Cardiac septum (tissue), 1 donor: ENCODE results near the gene MEX3B. TPM values are rescaled to one million over a fixed set of nuclear protein-coding genes. Genes with fewer than 3 reads are reported as not detected.

Source experiments
- DNase-seq: peaks from one replicate; pipeline ENCODE4 v3.0.0-alpha.2; 2020; ENCODE audit warnings: low spot score
- intact Hi-C: fragments of 100-400 bp; cut with DNase I; formaldehyde crosslinking; loops from one replicate; pipeline ENCODE4 v1.14.0; 2022
- long read RNA-seq: library from polyadenylated mRNA; unstranded; transcript quantifications from one replicate; pipeline ENCODE4 v2.0.0, GENCODE V29; 2021
- total RNA-seq: library from RNA; stranded (reverse); fragmentation: NEBNext Ultra II Directional; extraction: Animal tissue kit (Norgen Biotek cat#: 25700); gene quantifications from one replicate; pipeline ENCODE4 v1.2.1, GENCODE V29; 2021
- donor health status: DM: no; HTN: no; CAD: no.

The MEX3B gene
- total RNA-seq = 2.6 TPM
- long read RNA-seq, full-length matches to known transcripts = 2 of 2 reads
- long read RNA-seq, partial matches to known transcripts = 0 of 2 reads
- long read RNA-seq, other reads (novel, unspliced or antisense) = 0 of 2 reads

GRCh38 chr15:82045892-82046665 lies at the start of gene MEX3B:
Gene MEX3B (minus strand): TSS chr15:82046018. CDS start chr15:82045705, 313 bp downstream.
- intact Hi-C loops = loop anchor here (5.0 kb wide), 2 partner anchors 151 to 564 kb away; no protein-coding TSS in a partner anchor
- peak; percentile 98 for DNase-seq

- DNase-seq = no peak
- intact Hi-C loops = no loop called here
Measured at GRCh38 chr15:82093774-82094211, 48.0 kb upstream of the MEX3B start.

DNA sequence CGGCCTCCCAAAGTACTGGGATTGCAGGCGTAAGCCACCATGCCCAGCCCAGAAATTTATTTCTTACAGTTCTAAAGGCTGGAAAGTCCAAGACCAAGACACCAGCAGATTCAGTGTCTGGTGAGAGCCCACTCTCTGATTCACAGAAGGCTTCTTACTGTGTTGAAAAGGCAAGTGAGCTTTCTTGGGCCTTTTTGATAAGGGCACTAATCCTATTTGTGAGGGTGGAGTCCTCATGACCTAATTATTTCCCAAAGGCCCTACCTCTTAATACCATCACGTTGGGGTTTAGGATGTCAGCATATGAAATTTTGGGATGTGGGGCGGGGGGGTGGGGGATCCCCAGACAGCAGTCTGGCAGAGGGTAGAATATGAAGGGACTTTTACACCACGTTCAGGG lies 47.5 kb upstream of the MEX3B start:
- intact Hi-C loops = no loop called here
- DNase-seq = no peak

DNA sequence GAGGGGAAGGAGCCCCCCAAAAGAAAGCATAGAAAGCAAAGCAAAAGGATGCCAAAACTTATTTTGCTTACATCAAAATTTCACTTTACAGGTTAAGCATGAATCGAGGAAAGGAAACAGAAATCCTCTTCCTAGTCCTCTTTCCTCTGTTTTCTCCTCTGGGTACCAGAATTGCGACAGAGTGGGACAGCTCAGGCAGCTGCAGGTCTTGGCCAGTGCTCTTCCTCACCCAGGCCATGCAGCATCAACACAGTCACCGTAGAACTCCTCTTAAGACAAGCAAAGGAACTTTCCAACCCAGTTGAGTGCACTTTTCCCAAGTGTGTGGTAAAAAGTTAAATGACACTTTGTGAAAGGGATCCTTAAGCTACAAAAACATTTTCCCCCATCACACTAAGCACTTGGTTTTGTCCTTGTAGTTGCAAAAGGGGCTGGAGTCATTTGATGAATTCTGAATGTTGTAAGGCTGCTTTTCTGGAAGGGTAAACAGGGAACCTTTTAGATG lies 45.9 kb upstream of the MEX3B start:
- intact Hi-C loops = no loop called here

DNA sequence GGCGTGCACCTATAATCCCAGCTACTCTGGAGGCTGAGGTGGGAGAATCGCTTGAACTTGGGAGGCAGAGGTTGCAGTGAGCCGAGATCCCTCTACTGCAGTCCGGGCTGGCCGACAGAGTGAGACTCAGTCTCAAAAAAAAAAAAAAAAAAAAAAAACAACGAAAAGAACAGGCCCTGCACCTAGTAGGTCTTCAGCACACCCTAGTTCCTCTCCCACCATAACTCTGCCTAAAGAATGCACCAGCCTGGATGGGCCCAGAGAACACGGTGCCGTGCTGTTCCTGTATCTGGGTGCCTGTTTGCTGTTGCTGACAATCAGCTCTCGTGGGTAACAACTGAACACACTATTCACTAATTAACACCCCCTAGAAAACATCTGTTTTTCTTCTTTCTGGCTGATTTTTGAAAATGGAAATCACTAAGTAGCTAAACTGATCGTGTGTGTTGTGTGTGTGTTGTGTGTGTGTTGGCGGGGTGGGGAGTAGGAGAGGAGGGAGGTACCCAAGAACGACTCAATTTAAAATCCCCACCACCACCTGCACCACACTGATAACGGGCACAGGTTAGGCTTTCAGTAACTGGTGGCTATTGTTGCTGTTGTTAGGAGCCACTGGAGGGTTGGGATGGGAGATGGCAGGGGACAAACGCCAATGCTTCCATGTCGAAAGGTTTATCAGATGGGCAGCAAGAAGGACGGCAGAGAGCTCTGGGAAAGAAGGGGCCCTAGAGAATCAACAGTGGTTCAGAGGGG lies 40.6 kb upstream of the MEX3B start:
- no peak for DNase-seq
- intact Hi-C loops = no loop called here

More for the DNA sequence above, 45.9 kb upstream of the MEX3B start:
- no peak for DNase-seq

DNA sequence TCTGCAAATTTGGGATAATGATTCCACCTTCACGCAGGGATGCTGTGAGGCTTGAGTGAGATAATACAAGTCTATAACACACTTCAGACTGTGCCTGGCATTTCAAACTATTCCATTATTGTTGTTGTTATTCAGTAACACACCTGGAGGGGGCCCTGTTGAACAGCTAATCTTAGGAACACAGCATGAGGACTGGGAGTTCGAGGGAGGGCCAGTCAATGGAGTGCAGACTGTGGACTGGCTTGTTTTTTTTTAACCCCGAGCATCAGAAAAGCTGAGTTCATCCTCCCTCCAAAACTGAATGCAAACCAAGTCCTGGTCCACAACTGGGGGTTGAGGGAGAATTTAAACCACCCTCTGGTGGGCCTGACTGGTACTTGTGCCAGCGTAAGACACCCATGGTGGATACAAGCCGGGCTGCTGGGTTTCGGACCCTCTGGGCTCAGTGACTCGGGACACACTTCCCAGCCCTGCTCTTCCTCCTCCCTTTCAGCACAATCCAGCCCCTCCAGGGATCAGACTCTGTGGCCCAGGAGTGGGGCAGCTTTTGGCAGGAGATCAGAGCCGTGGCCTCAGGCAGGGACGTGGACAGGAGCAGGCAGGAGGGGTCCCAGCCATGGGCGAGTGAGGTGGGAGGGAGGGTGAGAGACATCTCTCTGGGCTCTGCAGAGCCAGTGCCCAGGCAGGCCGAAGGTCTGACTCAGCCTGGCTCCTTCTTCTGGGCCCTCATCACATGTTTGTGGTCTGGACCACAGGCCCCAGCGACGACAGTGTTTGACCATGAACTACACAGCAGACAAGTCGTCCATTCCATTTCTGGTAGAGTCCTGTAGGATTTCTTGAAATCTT lies 36.3 kb upstream of the MEX3B start:
- intact Hi-C loops = no loop called here
- no peak for DNase-seq

DNA sequence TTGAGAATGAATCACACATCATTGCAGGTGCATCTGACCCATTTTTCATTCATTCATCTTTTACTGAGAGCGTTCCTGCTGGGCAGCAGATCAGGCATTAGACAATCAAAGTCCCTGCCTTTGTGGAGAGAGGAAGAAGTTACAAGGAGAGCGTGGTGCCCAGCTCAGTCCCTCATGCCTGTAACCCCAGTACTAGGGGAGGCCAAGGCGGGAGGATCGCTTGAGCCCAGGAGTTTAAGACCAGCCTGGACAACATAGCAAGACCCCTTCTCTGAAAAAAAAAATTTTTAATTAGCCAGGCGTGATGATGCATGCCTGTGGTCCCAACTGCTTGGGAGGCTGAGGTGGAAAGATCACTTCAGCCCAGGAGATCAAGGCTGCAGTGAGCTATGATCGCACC lies 35.0 kb upstream of the MEX3B start:
- intact Hi-C loops = no loop called here

GRCh38 chr15:82079736-82080135 lies 33.9 kb upstream of the MEX3B start:
- DNase-seq = no peak
- intact Hi-C loops = no loop called here

More for the DNA sequence above, 35.0 kb upstream of the MEX3B start:
- DNase-seq = no peak

DNA sequence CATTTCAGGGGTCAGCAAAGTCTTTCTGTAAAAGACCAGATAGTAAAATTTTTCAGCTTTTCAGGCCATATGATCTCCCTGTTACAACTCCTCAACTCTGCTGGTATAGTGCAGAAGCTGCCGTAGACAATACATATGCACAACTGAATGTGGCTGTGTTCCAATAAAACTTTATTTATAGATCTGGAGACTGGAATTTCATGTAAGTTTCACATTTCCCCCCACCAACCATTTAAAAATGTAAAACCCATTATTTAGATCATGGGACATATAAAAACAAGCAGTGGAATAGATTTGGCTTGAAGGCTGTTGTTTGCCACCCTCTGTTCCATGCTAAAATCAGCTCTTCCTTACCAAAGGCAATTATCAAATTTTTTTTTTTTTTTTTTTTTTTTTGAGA lies 28.8 kb upstream of the MEX3B start:
- intact Hi-C loops = no loop called here
- no peak for DNase-seq

DNA sequence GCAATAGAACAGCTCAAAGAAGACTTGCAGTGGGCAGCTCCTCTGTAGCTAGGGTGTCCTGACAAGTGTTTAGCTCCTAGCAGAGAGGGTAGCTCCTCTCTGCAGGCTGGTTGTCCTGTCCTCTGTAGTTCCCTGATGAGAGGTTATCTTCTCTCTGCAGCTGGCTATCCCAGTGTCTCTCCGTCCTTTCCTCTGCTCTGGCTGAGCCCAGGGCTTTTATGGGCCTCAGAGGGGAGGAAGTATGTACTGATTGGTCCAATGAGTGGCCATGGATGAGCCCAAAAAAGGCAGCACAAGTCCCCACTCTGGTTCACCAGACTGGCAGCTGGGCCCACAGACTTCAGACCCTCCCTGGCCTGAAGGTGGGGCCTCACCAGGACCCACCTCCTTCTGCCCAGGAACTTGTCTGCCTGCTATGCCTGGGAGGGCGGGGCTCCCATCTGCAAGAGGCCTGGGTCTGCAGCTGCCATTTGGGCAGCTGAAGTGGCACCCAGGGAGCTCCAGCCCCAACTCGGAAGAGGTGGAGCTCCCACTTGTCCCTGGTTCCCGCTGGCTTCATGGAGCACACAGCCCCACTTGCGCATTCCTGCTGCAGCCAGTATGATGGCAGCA lies 27.2 kb upstream of the MEX3B start:
- intact Hi-C loops = no loop called here
- DNase-seq = no peak

GRCh38 chr15:82066455-82066854 lies 20.6 kb upstream of the MEX3B start:
- DNase-seq = no peak
- intact Hi-C loops = no loop called here

DNA sequence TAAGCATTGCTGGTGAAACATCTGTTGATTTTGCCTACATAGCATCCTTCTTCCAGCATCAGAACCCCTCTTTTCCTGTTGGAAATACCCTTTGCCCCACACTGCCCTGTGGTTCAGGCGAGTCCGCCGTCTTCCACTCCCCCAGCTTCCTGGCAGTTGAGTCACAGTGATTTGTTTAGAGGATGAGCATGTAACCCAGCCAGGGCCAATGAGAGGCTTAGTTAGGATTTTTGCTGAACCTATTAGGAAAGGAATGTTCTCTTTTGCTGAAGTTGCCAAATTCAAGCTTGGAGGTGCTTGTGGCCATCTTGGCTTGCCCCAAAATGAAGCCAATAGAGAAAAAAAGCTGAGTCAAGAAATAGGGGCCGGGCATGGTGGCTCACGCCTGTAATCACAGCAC lies 19.0 kb upstream of the MEX3B start:
- no peak for DNase-seq
- intact Hi-C loops = no loop called here

DNA sequence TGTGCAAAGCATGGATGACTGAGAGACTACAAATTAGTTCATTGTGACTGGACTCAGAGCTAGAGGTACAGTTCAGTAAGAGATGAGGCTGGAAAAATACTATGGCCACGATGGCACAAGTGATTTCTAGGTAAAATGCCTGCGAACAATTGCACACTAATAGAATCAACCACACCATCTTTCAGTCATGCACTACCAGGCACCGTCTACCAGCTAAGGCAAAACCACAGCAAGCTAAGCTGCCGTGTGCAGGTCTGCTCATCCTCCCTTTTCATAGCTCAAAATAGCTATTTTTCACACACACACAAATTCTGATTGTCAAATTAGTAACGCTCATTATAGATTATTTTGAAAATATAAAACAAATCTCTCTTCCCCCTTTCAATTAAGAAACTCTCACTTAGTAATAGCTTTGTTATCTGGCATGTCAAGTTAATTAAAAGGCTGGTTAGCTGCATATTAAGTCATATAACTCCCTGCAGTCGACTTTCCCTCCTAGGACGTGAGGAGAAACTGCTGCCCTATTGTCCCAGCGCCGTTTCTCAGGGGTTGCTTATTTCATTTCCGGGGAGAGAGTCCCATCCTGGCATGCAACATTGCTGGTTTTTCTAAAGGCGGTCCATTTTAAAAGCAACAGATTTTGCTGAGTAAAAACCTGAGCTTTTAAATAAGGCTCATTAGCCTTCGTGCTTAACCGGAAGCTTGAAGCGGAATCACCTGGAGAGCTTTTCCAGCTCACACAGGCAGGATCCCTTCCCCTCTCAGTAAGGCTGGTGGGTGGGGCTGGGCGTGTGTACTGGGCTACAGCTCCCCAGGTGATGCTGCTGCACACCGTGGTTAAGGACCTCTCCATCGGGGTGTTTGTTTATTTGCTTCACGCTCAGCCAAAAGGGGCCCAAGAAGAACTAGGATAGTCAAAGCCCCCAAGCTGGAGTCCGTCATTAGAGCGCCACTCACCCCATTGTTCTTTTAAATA lies 16.9 kb upstream of the MEX3B start:
- DNase-seq = no peak
- intact Hi-C loops = no loop called here

DNA sequence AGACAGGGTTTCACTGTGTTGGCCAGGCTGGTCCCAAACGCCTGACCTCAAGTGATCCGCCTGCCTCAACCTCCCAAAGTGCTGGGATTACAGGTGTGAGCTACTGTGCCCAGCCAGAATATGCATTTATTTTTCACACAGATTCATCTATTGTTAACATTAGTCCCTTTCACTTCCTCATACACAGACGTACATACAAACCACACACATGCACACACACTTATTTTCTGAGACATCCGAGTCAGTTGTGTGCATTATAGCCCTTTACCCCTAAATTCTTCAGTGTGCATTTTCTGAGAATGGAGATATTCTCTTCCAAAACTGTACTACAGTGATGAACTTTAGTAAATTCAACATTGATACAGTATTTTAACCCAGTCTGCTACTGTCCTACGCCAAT lies 15.0 kb upstream of the MEX3B start:
- intact Hi-C loops = no loop called here
- no peak for DNase-seq

GRCh38 chr15:82058517-82059204 lies 12.8 kb upstream of the MEX3B start:
- intact Hi-C loops = no loop called here

GRCh38 chr15:82058026-82058425 lies 12.2 kb upstream of the MEX3B start:
- DNase-seq = no peak
- intact Hi-C loops = no loop called here

More at GRCh38 chr15:82058517-82059204, 12.8 kb upstream of the MEX3B start:
- no peak for DNase-seq
